ENCODE results near the gene RGS3. TPM values are rescaled to one million over a fixed set of nuclear protein-coding genes. Genes with fewer than 3 reads are reported as not detected.

The RGS3 gene
- total and polyA plus RNA-seq, 10 donors: 17.5 to 122 (median 82.5) TPM

GRCh38 chr9:113477661-113478060 is 14.1 kb downstream of the RGS3 start:
- H3K27ac ChIP-seq: no peak overlapping the region
- WGBS, 5 donors: 81 to 92% (median 87%) methylated on average over 5 of the region's 5 CpGs
- no peaks in the 10 kb centered on the region for H3K9me3 ChIP-seq
- H3K36me3 ChIP-seq: no peaks in the 10 kb centered on the region
- no peak for TF ChIP-seq CTCF (IDR thresholded peaks at IDR 0.05 in 8 of 11, conservative IDR thresholded peaks at IDR 0.05 in 3 of 11)
- TF ChIP-seq POLR2A (IDR thresholded peaks at IDR 0.05): no peak
- TF ChIP-seq POLR2AphosphoS5 (IDR thresholded peaks at IDR 0.05): no peak
- H3K4me3 ChIP-seq: no peak overlapping the region
- H3K4me1 ChIP-seq: peaks cover 0 to 21% (median 4%) of the 10 kb centered on the region in 6 donors
- no peak for DNase-seq
- intact Hi-C loops (cut with DNase I; ENCODE audit: low total_unique reads): no loop called here
- H3K27me3 ChIP-seq (replicated peaks in 1 of 7): no peaks in the 10 kb centered on the region

- H3K27me3 ChIP-seq (replicated peaks in 1 of 7): no peaks in the 10 kb centered on the region
- no peak for TF ChIP-seq POLR2A (IDR thresholded peaks at IDR 0.05)
- TF ChIP-seq CTCF (IDR thresholded peaks at IDR 0.05 in 8 of 11, conservative IDR thresholded peaks at IDR 0.05 in 3 of 11): no peak
- no peak for TF ChIP-seq POLR2AphosphoS5 (IDR thresholded peaks at IDR 0.05)
- no peak overlapping the region for H3K4me3 ChIP-seq
- 64 to 85% (median 69%) methylated on average over 7 of the region's 7 CpGs for WGBS, 5 donors
- no peaks in the 10 kb centered on the region for H3K36me3 ChIP-seq
- H3K27ac ChIP-seq: no peak overlapping the region
- no peaks in the 10 kb centered on the region for H3K9me3 ChIP-seq
- intact Hi-C loops (cut with DNase I; ENCODE audit: low total_unique reads): no loop called here
- DNase-seq: no peak
- H3K4me1 ChIP-seq: peaks cover 0 to 29% (median 10%) of the 10 kb centered on the region in 6 donors
Observed at GRCh38 chr9:113479174-113479621, 15.7 kb downstream of the RGS3 start.

- Histone ChIP-seq H3K36me3 (no peaks in the 10 kb centered on the region), H3K4me3 (no peak overlapping the region), H3K27me3 (replicated peaks in 1 of 7) (no peaks in the 10 kb centered on the region), H3K9me3 (no peaks in the 10 kb centered on the region), H3K4me1 (peaks cover 0 to 37% (median 17%) of the 10 kb centered on the region in 6 donors), H3K27ac (no peak overlapping the region)
- no peak for TF ChIP-seq CTCF (IDR thresholded peaks at IDR 0.05 in 8 of 11, conservative IDR thresholded peaks at IDR 0.05 in 3 of 11)
- no peak for TF ChIP-seq POLR2A (IDR thresholded peaks at IDR 0.05)
- no peak for TF ChIP-seq POLR2AphosphoS5 (IDR thresholded peaks at IDR 0.05)
- DNase-seq: no peak
- intact Hi-C loops (cut with DNase I; ENCODE audit: low total_unique reads): no loop called here
- 90 to 98% (median 94%) methylated on average over 4 of the region's 4 CpGs for WGBS, 5 donors
Observed at GRCh38 chr9:113480612-113481011, 17.1 kb downstream of the RGS3 start.

- H3K4me1 ChIP-seq: peaks cover 0 to 37% (median 17%) of the 10 kb centered on the region in 6 donors
- H3K27ac ChIP-seq: no peak overlapping the region
- no peak for TF ChIP-seq CTCF (IDR thresholded peaks at IDR 0.05 in 8 of 11, conservative IDR thresholded peaks at IDR 0.05 in 3 of 11)
- peak in 1 of 3 donors; percentile 41 for TF ChIP-seq POLR2AphosphoS5 (IDR thresholded peaks at IDR 0.05)
- DNase-seq: no peak
- no peak overlapping the region for H3K4me3 ChIP-seq
- no peaks in the 10 kb centered on the region for H3K9me3 ChIP-seq
- H3K27me3 ChIP-seq (replicated peaks in 1 of 7): no peaks in the 10 kb centered on the region
- 77 to 93% (median 87%) methylated on average over 7 of the region's 7 CpGs for WGBS, 5 donors
- intact Hi-C loops (cut with DNase I; ENCODE audit: low total_unique reads): no loop called here
- no peaks in the 10 kb centered on the region for H3K36me3 ChIP-seq
Observed at GRCh38 chr9:113481176-113481787, 17.8 kb downstream of the RGS3 start.
